ENCODE data around the gene HEXIM2. TPM values are rescaled to one million over a fixed set of nuclear protein-coding genes. Genes with fewer than 3 reads are reported as not detected.

HEXIM2 gene
- total and polyA plus RNA-seq, 2 of the 13 experiments (the other 11 are each of a cell fraction or from before 2014, with no cell fraction given) = 27.1 to 32.4 TPM

DNA sequence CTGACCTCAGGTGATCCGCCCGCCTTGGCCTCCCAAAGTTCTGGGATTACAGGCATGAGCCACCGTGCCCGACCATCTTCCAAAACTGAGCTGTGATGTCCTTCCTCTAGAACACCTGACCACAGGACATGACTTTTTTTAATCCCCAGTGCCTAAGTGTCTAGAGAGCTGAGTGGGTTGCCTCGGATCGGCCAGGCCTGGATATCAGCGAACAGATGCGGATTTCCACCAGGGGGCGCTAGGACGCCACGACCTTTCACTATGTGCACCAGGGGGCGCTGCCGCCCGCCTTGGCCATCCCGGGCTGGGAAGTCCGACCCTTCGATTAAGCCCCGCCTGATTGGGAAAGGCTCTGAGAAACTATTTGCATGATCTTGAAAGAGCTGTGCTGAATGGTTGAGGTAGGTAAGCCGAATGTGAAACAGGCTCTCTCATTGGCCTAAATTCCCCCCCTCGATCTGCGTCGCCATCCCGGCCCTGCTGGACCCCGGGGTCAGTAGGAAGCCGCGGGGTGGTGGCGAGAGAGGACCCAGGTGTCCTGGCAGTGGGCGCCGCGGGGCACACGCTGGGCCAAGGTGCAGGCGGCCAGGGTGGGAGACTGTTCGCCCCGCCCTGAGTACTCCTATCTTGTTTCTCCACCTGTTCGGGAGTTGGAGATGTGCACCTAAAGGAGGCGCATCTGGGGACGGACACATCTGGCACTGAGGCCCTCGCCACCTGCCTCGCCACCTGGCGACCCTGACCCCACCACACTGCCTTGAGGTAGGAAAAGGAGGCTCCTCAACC is 26.3 kb upstream of the HEXIM2 start, which contains the start of gene ACBD4 (continued):
- TF ChIP-seq, protein P1, sequence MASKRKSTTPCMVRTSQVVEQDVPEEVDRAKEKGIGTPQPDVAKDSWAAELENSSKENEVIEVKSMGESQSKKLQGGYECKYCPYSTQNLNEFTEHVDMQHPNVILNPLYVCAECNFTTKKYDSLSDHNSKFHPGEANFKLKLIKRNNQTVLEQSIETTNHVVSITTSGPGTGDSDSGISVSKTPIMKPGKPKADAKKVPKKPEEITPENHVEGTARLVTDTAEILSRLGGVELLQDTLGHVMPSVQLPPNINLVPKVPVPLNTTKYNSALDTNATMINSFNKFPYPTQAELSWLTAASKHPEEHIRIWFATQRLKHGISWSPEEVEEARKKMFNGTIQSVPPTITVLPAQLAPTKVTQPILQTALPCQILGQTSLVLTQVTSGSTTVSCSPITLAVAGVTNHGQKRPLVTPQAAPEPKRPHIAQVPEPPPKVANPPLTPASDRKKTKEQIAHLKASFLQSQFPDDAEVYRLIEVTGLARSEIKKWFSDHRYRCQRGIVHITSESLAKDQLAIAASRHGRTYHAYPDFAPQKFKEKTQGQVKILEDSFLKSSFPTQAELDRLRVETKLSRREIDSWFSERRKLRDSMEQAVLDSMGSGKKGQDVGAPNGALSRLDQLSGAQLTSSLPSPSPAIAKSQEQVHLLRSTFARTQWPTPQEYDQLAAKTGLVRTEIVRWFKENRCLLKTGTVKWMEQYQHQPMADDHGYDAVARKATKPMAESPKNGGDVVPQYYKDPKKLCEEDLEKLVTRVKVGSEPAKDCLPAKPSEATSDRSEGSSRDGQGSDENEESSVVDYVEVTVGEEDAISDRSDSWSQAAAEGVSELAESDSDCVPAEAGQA (IDR thresholded peaks at IDR 0.05; ENCODE audit: low read depth) = peak; percentile 16; the same call in 1 of the 2 replicates
- TF ChIP-seq, protein P1 (CRISPR knock-in tag; IDR thresholded peaks at IDR 0.05; ENCODE audit: borderline replicate concordance) = no peak
- TF ChIP-seq ZNF639 (CRISPR knock-in tag; conservative IDR thresholded peaks at IDR 0.05) = 0 out of 2 replicates have a peak, but pooled peaks have one; percentile 74
- TF ChIP-seq ZNF33B (CRISPR knock-in tag; IDR thresholded peaks at IDR 0.05) = peak; percentile 83; the same call in 1 of the 2 replicates
- TF ChIP-seq HOXA9 (CRISPR knock-in tag; IDR thresholded peaks at IDR 0.05; ENCODE audit: borderline replicate concordance) = no peak
- peak; percentile 70 for TF ChIP-seq ELF1 (CRISPR knock-in tag; IDR thresholded peaks at IDR 0.05)
- peak; percentile 79 for TF ChIP-seq PHF20 (CRISPR knock-in tag; IDR thresholded peaks at IDR 0.05)
- 0 out of 2 replicates have a peak, but pooled peaks have one; percentile 82 for TF ChIP-seq ZNF850 (CRISPR knock-in tag; conservative IDR thresholded peaks at IDR 0.05)
- no peak; the same call in none of the 2 replicates for TF ChIP-seq ZNF44 (CRISPR knock-in tag; IDR thresholded peaks at IDR 0.05)
- TF ChIP-seq ATM (IDR thresholded peaks at IDR 0.05; ENCODE audit: borderline replicate concordance) = no peak
- TF ChIP-seq AGO2 (optimal IDR thresholded peaks at IDR 0.05; ENCODE audit: low read depth, low read length) = peak; percentile 79
- peak; percentile 73; the same call in 1 of the 2 replicates for TF ChIP-seq CHD4 (IDR thresholded peaks at IDR 0.05; ENCODE audit: borderline replicate concordance, low read length)
- no peak for TF ChIP-seq FOXP1 (IDR thresholded peaks at IDR 0.05)
- TF ChIP-seq FOXP1 (CRISPR knock-in tag; IDR thresholded peaks at IDR 0.05) = peak; percentile 38
- TF ChIP-seq FOXO1 (CRISPR knock-in tag; IDR thresholded peaks at IDR 0.05) = peak; percentile 81
- TF ChIP-seq ZNF138 (CRISPR knock-in tag; IDR thresholded peaks at IDR 0.05; ENCODE audit: low read depth) = peak; percentile 84
- TF ChIP-seq ZBTB4 (CRISPR knock-in tag; IDR thresholded peaks at IDR 0.05; ENCODE audit: borderline replicate concordance) = peak; percentile 89
